Lung (tissue), 12 donors: Measurements from ENCODE around the gene FBN1. TPM values are rescaled to one million over a fixed set of nuclear protein-coding genes. Genes with fewer than 3 reads are reported as not detected.

ENCODE experiments used
- ATAC-seq: fragments of 200-7000 bp; cut with Tn5 transposase; one replicate; pipeline ENCODE4 v1.9.1; 2020; ENCODE audit warnings: moderate number of reproducible peaks; ENCODE audit not compliant: insufficient read depth, low FRiP score
- DNase-seq, 3 donors: peaks; one replicate each; pipeline ENCODE4 v3.0.0-alpha.2; 2013 to 2017
- H3K27ac ChIP-seq, 2 donors: one replicate each; pipeline ENCODE4 v1.5.1; 2013; ENCODE audit warnings: mild to moderate bottlenecking in 2 of 2, moderate library complexity in 2 of 2, control low read depth in 1 of 2, inconsistent platforms in 1 of 2, low read depth in 1 of 2, low read length in 1 of 2
- H3K27me3 ChIP-seq, 3 donors: one replicate each; pipeline ENCODE4 v1.5.1; 2013; ENCODE audit warnings: low read length in 2 of 3; ENCODE audit not compliant: control insufficient read depth in 3 of 3, insufficient read depth in 3 of 3
- H3K36me3 ChIP-seq, 4 donors: one replicate each; pipeline ENCODE4 v1.5.1; 2013; ENCODE audit warnings: low read length in 4 of 4, mild to moderate bottlenecking in 1 of 4, moderate library complexity in 1 of 4; ENCODE audit not compliant: control insufficient read depth in 4 of 4, insufficient read depth in 4 of 4
- H3K4me1 ChIP-seq, 5 donors: one replicate each; pipeline ENCODE4 v1.5.1; 2013; ENCODE audit warnings: low read length in 5 of 5, mild to moderate bottlenecking in 2 of 5, moderate library complexity in 1 of 5; ENCODE audit not compliant: control insufficient read depth in 5 of 5, insufficient read depth in 5 of 5
- H3K4me3 ChIP-seq: one replicate; pipeline ENCODE4 v1.5.1; 2013; ENCODE audit warnings: mild to moderate bottlenecking, control low read depth, moderate library complexity
- H3K9ac ChIP-seq, 2 donors: one replicate each; pipeline ENCODE4 v1.5.1; 2013; ENCODE audit warnings: low read length in 2 of 2, control low read depth in 1 of 2; ENCODE audit not compliant: insufficient read depth in 1 of 2
- H3K9me3 ChIP-seq, 4 donors: one replicate each; pipeline ENCODE4 v1.5.1; 2013; ENCODE audit warnings: low read length in 3 of 4, mild to moderate bottlenecking in 1 of 4, moderate library complexity in 1 of 4; ENCODE audit not compliant: control insufficient read depth in 4 of 4, insufficient read depth in 3 of 4
- CTCF ChIP-seq: IDR thresholded peaks from 2 replicates; pipeline ENCODE4 v1.5.1; 2012; ENCODE audit warnings: mild to moderate bottlenecking; ENCODE audit errors: control extremely low read depth, extremely low read depth
- WGBS, 2 donors: extraction: QIAGEN DNeasy Blood & Tissue Kit; methylation state at CpG; one replicate each; pipeline ENCODE4 v1.1.7; 2013; 5-methylcytosine and 5-hydroxymethylcytosine counted together
- polyA plus RNA-seq, 2 donors: library from polyadenylated mRNA; stranded (reverse); fragments of 200-250 nt; gene quantifications; one replicate each; pipeline ENCODE4 v1.2.1, GENCODE V29; 2013
- total RNA-seq, 2 donors: library from RNA; depleted of rRNA in 1 of 2; stranded (reverse); fragments of >200 nt in 1 of 2; gene quantifications; one replicate each; pipeline ENCODE4 v1.2.1, GENCODE V29; 2014 to 2021
- donor health status: control.
- donor health status: control.
- donor health status: Bipolar disorder and iron deficiency.
- donor health status: healthy.
- donor health status: DM: yes; HTN: yes; CAD: no.

Gene FBN1
- total and polyA plus RNA-seq, 4 donors = 6.0 to 170 (median 60.8) TPM

DNA sequence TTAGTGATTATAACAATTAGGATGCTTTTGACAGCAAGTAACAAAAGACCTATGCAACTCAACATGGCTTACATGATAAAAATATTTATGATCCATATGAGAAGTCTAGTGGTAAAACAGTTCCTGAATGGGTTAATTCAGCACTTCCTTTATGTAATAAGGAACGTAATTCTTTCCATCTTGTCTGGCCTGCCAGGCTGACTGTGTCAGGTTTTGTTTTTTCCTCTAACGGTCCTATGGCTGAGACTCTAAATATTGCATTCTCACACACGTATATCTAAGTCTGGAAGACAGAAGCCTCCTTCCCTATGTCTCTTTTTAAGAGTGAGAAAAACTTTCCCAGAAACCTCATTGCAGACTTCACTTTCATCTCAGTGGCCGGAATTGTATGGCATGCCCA is 263.6 kb downstream of the FBN1 start:
- ATAC-seq (no peak), DNase-seq (no peak)
- peaks cover 0 to 2% (median 0%) of the 10 kb centered on the region in 3 donors for H3K27me3 ChIP-seq
- no peak overlapping the region for H3K27ac ChIP-seq
- peaks cover 0 to 4% (median 0%) of the 10 kb centered on the region in 4 donors for H3K9me3 ChIP-seq
- no peaks in the 10 kb centered on the region for H3K36me3 ChIP-seq
- no peak overlapping the region for H3K4me3 ChIP-seq
- H3K9ac ChIP-seq = no peak overlapping the region
- TF ChIP-seq CTCF = no peak
- WGBS, 2 donors = 31 to 46% methylated on average over 4 of the region's 4 CpGs
- H3K4me1 ChIP-seq = peaks cover 0 to 3% (median 0%) of the 10 kb centered on the region in 5 donors

DNA sequence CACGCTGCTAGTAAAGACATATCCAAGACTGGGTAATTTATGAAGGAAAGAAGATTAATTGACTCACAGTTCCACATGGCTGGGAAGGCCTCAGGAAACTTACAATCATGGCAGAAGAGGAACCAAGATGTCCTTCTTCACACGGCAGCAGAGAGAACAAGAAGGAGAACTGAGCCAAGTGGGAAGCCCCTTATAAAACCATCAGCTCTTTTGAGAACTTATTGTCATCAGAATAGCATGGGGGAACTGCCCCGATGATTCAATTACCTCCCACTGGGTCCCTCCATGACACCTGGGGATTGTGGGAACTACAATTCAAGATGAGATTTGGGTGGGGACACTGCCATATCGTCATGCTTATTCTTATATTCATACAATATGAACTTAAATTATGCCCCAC is 265.3 kb downstream of the FBN1 start:
- DNase-seq (no peak), ATAC-seq (no peak)
- 86 to 87% methylated on average over 4 of the region's 4 CpGs for WGBS, 2 donors
- Histone ChIP-seq H3K27me3 (peaks cover 0 to 2% (median 0%) of the 10 kb centered on the region in 3 donors), H3K4me1 (peaks cover 0 to 3% (median 0%) of the 10 kb centered on the region in 5 donors), H3K36me3 (no peaks in the 10 kb centered on the region), H3K27ac (no peak overlapping the region), H3K9ac (no peak overlapping the region), H3K4me3 (no peak overlapping the region), H3K9me3 (peaks cover 0 to 1% (median 0%) of the 10 kb centered on the region in 4 donors)
- no peak for TF ChIP-seq CTCF

GRCh38 chr15:48375767-48376166 is 269.7 kb downstream of the FBN1 start:
- WGBS, 2 donors = 90% methylated on average over 2 of the region's 2 CpGs
- Histone ChIP-seq H3K36me3 (no peaks in the 10 kb centered on the region), H3K4me1 (no peaks in the 10 kb centered on the region), H3K27me3 (peaks cover 0 to 2% (median 0%) of the 10 kb centered on the region in 3 donors), H3K27ac (no peak overlapping the region), H3K9ac (no peak overlapping the region), H3K4me3 (no peak overlapping the region), H3K9me3 (peaks cover 0 to 3% (median 0%) of the 10 kb centered on the region in 4 donors)
- no peak for DNase-seq
- ATAC-seq = no peak
- no peak for TF ChIP-seq CTCF

- Histone ChIP-seq H3K27ac (no peak overlapping the region), H3K9ac (no peak overlapping the region), H3K36me3 (no peaks in the 10 kb centered on the region), H3K27me3 (no peaks in the 10 kb centered on the region), H3K4me1 (no peaks in the 10 kb centered on the region), H3K4me3 (no peak overlapping the region), H3K9me3 (peaks cover 0 to 3% (median 0%) of the 10 kb centered on the region in 4 donors)
- DNase-seq = no peak
- no peak for ATAC-seq
- TF ChIP-seq CTCF = no peak
- WGBS, 2 donors = 87 to 96% methylated on average over 3 of the region's 3 CpGs
Observed at GRCh38 chr15:48374472-48374871, 271.0 kb downstream of the FBN1 start.
